WTC11 (cell line): Measurements from ENCODE around the gene FOXF2. TPM values are rescaled to one million over a fixed set of nuclear protein-coding genes. Genes with fewer than 3 reads are reported as not detected.

Experiments used
- ATAC-seq: fragments of 200-7000 bp; cut with Tn5 transposase; 2 replicates; pipeline ENCODE4 v1.10.0; 2021; ENCODE audit warnings: mild to moderate bottlenecking, moderate library complexity
- CTCF ChIA-PET: fragments of 300-600 bp; sonication (Branson Sonifier 250); formaldehyde crosslinking; loops from one replicate; lab custom pipeline; 2021; ENCODE audit warnings: antibody characterized with exemption; lab: Charles Lee
- POLR2A ChIA-PET: fragments of 350-600 bp; sonication (Branson Sonifier 250); formaldehyde crosslinking; loops from one replicate; lab custom pipeline; 2021; ENCODE audit warnings: antibody characterized with exemption; lab: Charles Lee
- DNase-seq: peaks from one replicate; pipeline ENCODE4 v3.0.0; 2021; ENCODE audit warnings: low spot score
- H3K27ac Mint-ChIP-seq: 2 replicates; pipeline ENCODE4 v1.8.0; 2021; ENCODE audit warnings: mixed read lengths
- H3K27me3 Mint-ChIP-seq: 2 replicates; pipeline ENCODE4 v1.8.0; 2021; ENCODE audit warnings: low read depth, mild to moderate bottlenecking, moderate library complexity, mixed read lengths
- H3K36me3 Mint-ChIP-seq: 2 replicates; pipeline ENCODE4 v1.8.0; 2021; ENCODE audit warnings: mixed read lengths
- H3K4me1 Mint-ChIP-seq: 2 replicates; pipeline ENCODE4 v1.8.0; 2022; ENCODE audit warnings: mixed read lengths
- H3K4me3 Mint-ChIP-seq: 2 replicates; pipeline ENCODE4 v1.8.0; 2021; ENCODE audit warnings: mild to moderate bottlenecking, moderate library complexity, mixed read lengths
- H3K9me3 Mint-ChIP-seq: 2 replicates; pipeline ENCODE4 v1.8.0; 2021; ENCODE audit warnings: mixed read lengths
- CDX4 ChIP-seq: fragments of 250-450 bp; sonication (Bioruptor Pico); IDR thresholded peaks from 2 replicates; pipeline ENCODE4 v1.9.0; 2021; ENCODE audit warnings: moderate library complexity, mild to moderate bottlenecking, inconsistent platforms, borderline replicate concordance
- CREB1 ChIP-seq: sonication (generic); formaldehyde crosslinking; IDR thresholded peaks from 2 replicates; pipeline ENCODE4 v1.8.0; 2023; ENCODE audit warnings: mild to moderate bottlenecking, missing genetic modification reagents
- ELF4 ChIP-seq: sonication (generic); formaldehyde crosslinking; IDR thresholded peaks from 2 replicates; pipeline ENCODE4 v1.8.1; 2022; ENCODE audit warnings: low read depth, mild to moderate bottlenecking, moderate library complexity, missing genetic modification reagents
- EMX1 ChIP-seq: fragments of 250-450 bp; sonication (Bioruptor Pico); IDR thresholded peaks from 2 replicates; pipeline ENCODE4 v1.8.0; 2021; ENCODE audit warnings: mild to moderate bottlenecking
- GRHL2 ChIP-seq: fragments of 250-450 bp; sonication (Bioruptor Pico); IDR thresholded peaks from 2 replicates; pipeline ENCODE4 v1.8.0; 2022; ENCODE audit warnings: mild to moderate bottlenecking, moderate library complexity; ENCODE audit not compliant: insufficient replicate concordance, severe bottlenecking
- IRF1 ChIP-seq: sonication (generic); formaldehyde crosslinking; IDR thresholded peaks from 2 replicates; pipeline ENCODE4 v1.8.0; 2023; ENCODE audit warnings: missing genetic modification reagents
- IRF2 ChIP-seq: sonication (generic); formaldehyde crosslinking; IDR thresholded peaks from 2 replicates; pipeline ENCODE4 v1.8.0; 2022; ENCODE audit warnings: low read depth, missing genetic modification reagents, borderline replicate concordance
- KAT7 ChIP-seq: sonication (generic); formaldehyde crosslinking; IDR thresholded peaks from 2 replicates; pipeline ENCODE4 v1.8.1; 2023; ENCODE audit warnings: missing genetic modification reagents, mild to moderate bottlenecking, borderline replicate concordance
- MLX ChIP-seq: sonication (generic); formaldehyde crosslinking; IDR thresholded peaks from 2 replicates; pipeline ENCODE4 v1.8.1; 2023; ENCODE audit warnings: mild to moderate bottlenecking, missing genetic modification reagents, moderate library complexity
- MYBL2 ChIP-seq: sonication (generic); formaldehyde crosslinking; IDR thresholded peaks from 2 replicates; pipeline ENCODE4 v1.8.1; 2023; ENCODE audit warnings: mild to moderate bottlenecking, moderate library complexity, missing genetic modification reagents
- NFE2L1 ChIP-seq: sonication (generic); formaldehyde crosslinking; IDR thresholded peaks from 2 replicates; pipeline ENCODE4 v1.8.1; 2023; ENCODE audit warnings: missing genetic modification reagents
- RELA ChIP-seq: sonication (generic); formaldehyde crosslinking; IDR thresholded peaks from 2 replicates; pipeline ENCODE4 v1.8.1; 2022; ENCODE audit warnings: missing genetic modification reagents, mild to moderate bottlenecking, borderline replicate concordance
- SMAD3 ChIP-seq: sonication (generic); formaldehyde crosslinking; IDR thresholded peaks from 2 replicates; pipeline ENCODE4 v1.8.0; 2022; ENCODE audit warnings: missing genetic modification reagents, mild to moderate bottlenecking, borderline replicate concordance
- TEAD1 ChIP-seq: sonication (generic); formaldehyde crosslinking; IDR thresholded peaks from 2 replicates; pipeline ENCODE4 v1.8.0; 2022; ENCODE audit warnings: mild to moderate bottlenecking, missing genetic modification reagents
- TEAD4 ChIP-seq: sonication (generic); formaldehyde crosslinking; IDR thresholded peaks from 2 replicates; pipeline ENCODE4 v1.8.0; 2022; ENCODE audit warnings: mild to moderate bottlenecking, missing genetic modification reagents
- USF2 ChIP-seq: sonication (generic); formaldehyde crosslinking; IDR thresholded peaks from 2 replicates; pipeline ENCODE4 v1.8.1; 2023; ENCODE audit warnings: mild to moderate bottlenecking, missing genetic modification reagents, moderate library complexity
- ZNF138 ChIP-seq: sonication (generic); formaldehyde crosslinking; conservative IDR thresholded peaks from 2 replicates; pipeline ENCODE4 v1.8.1; 2022; ENCODE audit warnings: mild to moderate bottlenecking, moderate library complexity, missing genetic modification reagents
- ZNF416 ChIP-seq: fragments of 250-450 bp; sonication (Bioruptor Pico); IDR thresholded peaks from 2 replicates; pipeline ENCODE4 v1.9.0; 2021; ENCODE audit warnings: mild to moderate bottlenecking, inconsistent platforms
- ZNF423 ChIP-seq: fragments of 250-450 bp; sonication (Bioruptor Pico); IDR thresholded peaks from 2 replicates; pipeline ENCODE4 v2.1.2; 2022; ENCODE audit warnings: mild to moderate bottlenecking, moderate library complexity
- ZNF425 ChIP-seq: fragments of 250-450 bp; sonication (Bioruptor Pico); conservative IDR thresholded peaks from 2 replicates; pipeline ENCODE4 v1.9.0; 2021; ENCODE audit warnings: mild to moderate bottlenecking
- ZNF671 ChIP-seq: fragments of 250-450 bp; sonication (Bioruptor Pico); IDR thresholded peaks from 2 replicates; pipeline ENCODE4 v1.8.0; 2021; ENCODE audit warnings: mild to moderate bottlenecking
- total RNA-seq: library from RNA; stranded (reverse); gene quantifications from 3 replicates; pipeline ENCODE4 v1.2.3, GENCODE V29; 2021

FOXF2 gene
- total RNA-seq, 1 experiment from 2014 or later = 0.11 TPM

- H3K27me3 Mint-ChIP-seq = peaks cover 4% of the 10 kb centered on the region
- H3K27ac Mint-ChIP-seq = no peak overlapping the region
- peak; percentile 86 for ATAC-seq
- peaks cover 15% of the 10 kb centered on the region for H3K4me1 Mint-ChIP-seq
- DNase-seq = peak; percentile 41
- H3K9me3 Mint-ChIP-seq = peaks cover 13% of the 10 kb centered on the region
- peaks cover 12% of the 10 kb centered on the region for H3K36me3 Mint-ChIP-seq
- CTCF ChIA-PET = interaction anchor here (0.9 kb wide), 1 partner anchor 19 kb away, joined by 3 read pairs; no protein-coding TSS in a partner anchor
- H3K4me3 Mint-ChIP-seq = no peak overlapping the region
- POLR2A ChIA-PET = no interaction called here
- TF ChIP-seq ZNF425 (CRISPR knock-in tag) = no peak
- peak; percentile 29; the same call in 1 of the 2 replicates for TF ChIP-seq ZNF423 (CRISPR knock-in tag)
- TF ChIP-seq SMAD3 (CRISPR knock-in tag) = no peak
- no peak for TF ChIP-seq USF2 (CRISPR knock-in tag)
Observed at GRCh38 chr6:1416191-1416760, 26.9 kb downstream of the FOXF2 start.

- ChIA-PET CTCF (interaction anchor here (0.9 kb wide), 1 partner anchor 20 kb away, joined by 3 read pairs; no protein-coding TSS in a partner anchor), POLR2A (no interaction called here)
- DNase-seq (no peak), ATAC-seq (no peak)
- Mint-ChIP-seq H3K4me3 (no peak overlapping the region), H3K9me3 (peaks cover 15% of the 10 kb centered on the region), H3K27ac (no peak overlapping the region), H3K4me1 (peaks cover 15% of the 10 kb centered on the region), H3K27me3 (peaks cover 4% of the 10 kb centered on the region), H3K36me3 (peaks cover 14% of the 10 kb centered on the region)
- TF ChIP-seq ZNF138 (CRISPR knock-in tag) (no peak), ELF4 (CRISPR knock-in tag) (no peak), GRHL2 (no peak), IRF2 (CRISPR knock-in tag) (no peak), MLX (no peak), TEAD4 (no peak), TEAD1 (CRISPR knock-in tag) (no peak), IRF1 (CRISPR knock-in tag) (no peak), ZNF416 (CRISPR knock-in tag) (no peak), NFE2L1 (CRISPR knock-in tag) (no peak), KAT7 (CRISPR knock-in tag) (no peak), ZNF671 (CRISPR knock-in tag) (no peak), RELA (no peak), CDX4 (CRISPR knock-in tag) (no peak), EMX1 (CRISPR knock-in tag) (no peak), ZNF425 (CRISPR knock-in tag) (no peak), MYBL2 (CRISPR knock-in tag) (no peak), CREB1 (CRISPR knock-in tag) (no peak)
Observed at GRCh38 chr6:1416820-1417219, 27.4 kb downstream of the FOXF2 start.
